Left lung (tissue), 10 donors: ENCODE measurements around the gene SLC9A7. TPM values are rescaled to one million over a fixed set of nuclear protein-coding genes. Genes with fewer than 3 reads are reported as not detected.

ENCODE experiments used
- ATAC-seq: fragments of 200-7000 bp; cut with Tn5 transposase; one replicate; pipeline ENCODE4 v1.9.1; 2020; ENCODE audit warnings: moderate library complexity
- DNase-seq, 4 donors: peaks; one replicate each; pipeline ENCODE4 v3.0.0-alpha.2; 2013 to 2020
- H3K27ac ChIP-seq, 2 donors: fragments of 200-600 bp; sonication (generic) in 1 of 2; one replicate each; pipeline versions ENCODE4 v1.5.0 to v1.8.0; 2020 to 2021
- H3K27me3 ChIP-seq, 2 donors: fragments of 200-600 bp; sonication (generic) in 1 of 2; one replicate each; pipeline versions ENCODE4 v1.5.0 to v1.8.0; 2020 to 2021
- H3K36me3 ChIP-seq, 2 donors: fragments of 200-600 bp; sonication (generic) in 1 of 2; one replicate each; pipeline versions ENCODE4 v1.5.0 to v1.8.0; 2020 to 2021
- H3K4me1 ChIP-seq, 2 donors: fragments of 200-600 bp; one replicate each; pipeline ENCODE4 v1.8.0; 2021
- H3K4me3 ChIP-seq, 2 donors: fragments of 200-600 bp; sonication (generic) in 1 of 2; one replicate each; pipeline versions ENCODE4 v1.5.0 to v1.8.0; 2020 to 2021; ENCODE audit warnings: mild to moderate bottlenecking in 1 of 2
- H3K9me3 ChIP-seq, 2 donors: fragments of 200-600 bp; sonication (generic) in 1 of 2; one replicate each; pipeline versions ENCODE4 v1.5.0 to v1.8.0; 2020 to 2021
- intact Hi-C, 2 donors: fragments of 100-400 bp; cut with DNase I; formaldehyde crosslinking; loops; one replicate each; pipeline versions ENCODE4 v1.11.2 to v1.14.2; 2022
- polyA plus RNA-seq, 6 donors: library from polyadenylated mRNA; unstranded; fragments of 120-200 nt; gene quantifications; one replicate each; pipeline ENCODE4 v1.2.1, GENCODE V29; 2013; ENCODE audit not compliant: insufficient read length in 6 of 6
- total RNA-seq, 2 donors: library from RNA; stranded (reverse); fragmentation: NEBNext Ultra II Directional; extraction: Animal tissue kit (Norgen Biotek cat#: 25700); gene quantifications; one replicate each; pipeline ENCODE4 v1.2.1, GENCODE V29; 2021
- TF ChIP-seq, protein P1 (sequence below), 2 donors: fragments of 200-600 bp; sonication (generic) in 1 of 2; IDR thresholded peaks; one replicate each; pipeline versions ENCODE4 v1.5.0 to v1.8.0; 2021; ENCODE audit warnings: antibody characterized with exemption in 2 of 2
- donor health status: DM: no; HTN: yes; CAD: no.
- donor health status: DM: no; HTN: no; CAD: no.

Gene SLC9A7
- total and polyA plus RNA-seq, 8 donors, result 2.3 to 10.5 (median 3.2) TPM

DNA sequence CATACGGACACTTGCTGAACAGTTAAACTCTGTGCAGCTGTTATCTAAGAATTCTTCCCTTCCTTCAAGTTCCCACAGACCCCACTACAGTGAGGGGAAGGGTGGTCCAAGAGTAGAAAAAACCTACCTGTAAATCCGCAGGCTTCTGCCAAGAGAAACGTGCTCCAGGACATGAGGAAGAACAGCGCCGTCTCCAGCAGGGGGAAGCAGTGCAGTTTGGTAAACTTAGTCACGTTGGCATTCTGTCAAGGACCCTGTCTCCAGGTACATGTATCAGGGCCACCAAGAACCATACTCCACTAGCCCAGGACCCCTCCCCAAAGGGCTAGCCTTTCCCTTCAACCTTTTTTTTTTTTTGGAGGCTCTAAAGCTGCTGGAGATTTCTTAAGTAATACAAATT lies 105.4 kb downstream of the SLC9A7 start:
- DNase-seq, result no peak
- H3K27ac ChIP-seq, result no peak overlapping the region
- intact Hi-C loops, result no loop called here
- ATAC-seq, result no peak
- H3K27me3 ChIP-seq, result no peaks in the 10 kb centered on the region
- H3K4me1 ChIP-seq, result peaks cover 4 to 16% of the 10 kb centered on the region in 2 donors
- H3K9me3 ChIP-seq, result no peaks in the 10 kb centered on the region
- TF ChIP-seq, protein P1, sequence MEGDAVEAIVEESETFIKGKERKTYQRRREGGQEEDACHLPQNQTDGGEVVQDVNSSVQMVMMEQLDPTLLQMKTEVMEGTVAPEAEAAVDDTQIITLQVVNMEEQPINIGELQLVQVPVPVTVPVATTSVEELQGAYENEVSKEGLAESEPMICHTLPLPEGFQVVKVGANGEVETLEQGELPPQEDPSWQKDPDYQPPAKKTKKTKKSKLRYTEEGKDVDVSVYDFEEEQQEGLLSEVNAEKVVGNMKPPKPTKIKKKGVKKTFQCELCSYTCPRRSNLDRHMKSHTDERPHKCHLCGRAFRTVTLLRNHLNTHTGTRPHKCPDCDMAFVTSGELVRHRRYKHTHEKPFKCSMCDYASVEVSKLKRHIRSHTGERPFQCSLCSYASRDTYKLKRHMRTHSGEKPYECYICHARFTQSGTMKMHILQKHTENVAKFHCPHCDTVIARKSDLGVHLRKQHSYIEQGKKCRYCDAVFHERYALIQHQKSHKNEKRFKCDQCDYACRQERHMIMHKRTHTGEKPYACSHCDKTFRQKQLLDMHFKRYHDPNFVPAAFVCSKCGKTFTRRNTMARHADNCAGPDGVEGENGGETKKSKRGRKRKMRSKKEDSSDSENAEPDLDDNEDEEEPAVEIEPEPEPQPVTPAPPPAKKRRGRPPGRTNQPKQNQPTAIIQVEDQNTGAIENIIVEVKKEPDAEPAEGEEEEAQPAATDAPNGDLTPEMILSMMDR (IDR thresholded peaks at IDR 0.05), result peak in 1 of 2 donors; percentile 12
- H3K36me3 ChIP-seq, result no peaks in the 10 kb centered on the region
- H3K4me3 ChIP-seq, result no peak overlapping the region

DNA sequence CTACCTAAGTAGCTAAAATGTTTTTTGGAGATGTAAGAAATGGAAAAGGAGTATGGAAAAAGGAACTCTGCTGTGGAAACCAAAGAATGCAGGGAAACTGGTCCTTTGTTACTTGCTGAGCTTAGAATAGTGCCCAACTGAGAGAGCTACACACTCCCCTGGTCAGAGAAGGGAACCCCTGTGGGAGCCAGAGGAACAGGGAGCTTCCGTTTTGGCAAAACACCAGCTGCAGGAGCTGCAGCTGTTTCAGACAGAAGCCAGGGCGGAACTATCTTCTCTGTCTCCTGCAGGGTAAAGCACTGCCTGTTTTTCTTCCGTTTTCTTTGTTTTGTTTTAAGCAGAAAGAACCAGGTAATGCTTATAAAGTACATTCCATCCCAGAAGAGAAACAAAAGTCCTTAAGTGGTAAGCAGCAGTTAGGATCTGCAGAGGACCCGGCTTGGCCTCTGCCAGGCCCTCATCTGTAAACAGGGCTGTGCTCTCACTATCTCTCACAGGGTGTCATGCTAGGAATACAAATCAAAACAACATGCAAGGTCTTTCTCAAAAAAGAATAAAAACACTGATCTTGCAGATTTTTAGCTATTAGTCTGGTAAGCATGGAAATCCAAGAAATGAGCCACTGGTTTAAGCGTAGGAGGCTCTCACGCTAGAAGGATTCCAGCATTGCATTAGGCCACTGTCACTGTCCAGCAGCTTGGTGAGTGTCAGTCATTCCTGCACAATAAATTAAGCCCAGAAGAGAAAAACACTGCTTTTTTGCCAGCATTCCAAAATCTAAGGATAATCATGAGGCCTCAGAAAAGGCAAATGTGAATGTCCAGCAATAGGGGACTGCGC lies 109.3 kb downstream of the SLC9A7 start:
- intact Hi-C loops, result no loop called here
- TF ChIP-seq, protein P1 (IDR thresholded peaks at IDR 0.05), result no peak
- Histone ChIP-seq H3K27ac (peak overlapping the region in 1 of 2 donors; percentile 76), H3K4me1 (peaks cover 4 to 16% of the 10 kb centered on the region in 2 donors), H3K27me3 (no peaks in the 10 kb centered on the region), H3K9me3 (no peaks in the 10 kb centered on the region), H3K36me3 (no peaks in the 10 kb centered on the region), H3K4me3 (no peak overlapping the region)
- peak in 2 of 4 donors; percentile 43 to 46 for DNase-seq
- ATAC-seq, result no peak

DNA sequence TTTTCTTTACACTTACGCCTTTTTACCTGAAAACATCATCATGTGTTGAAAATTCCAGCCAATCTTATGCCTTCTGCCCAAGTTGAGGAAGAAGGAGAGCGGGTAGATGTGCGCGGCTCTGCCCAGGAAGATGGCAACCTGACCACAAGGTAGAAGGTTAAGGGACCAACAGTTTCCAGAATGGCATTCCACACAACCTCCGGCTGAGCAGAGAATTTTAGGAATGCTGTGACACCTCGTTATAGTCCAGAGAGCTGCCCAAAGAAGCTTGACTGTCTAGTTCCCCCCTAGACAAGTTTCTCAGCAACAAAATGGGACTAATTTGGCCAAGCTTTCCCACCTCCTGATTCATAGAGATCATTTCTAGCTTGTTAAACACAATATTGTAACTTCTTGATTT lies 110.3 kb downstream of the SLC9A7 start:
- Histone ChIP-seq H3K27ac (no peak overlapping the region), H3K27me3 (no peaks in the 10 kb centered on the region), H3K9me3 (no peaks in the 10 kb centered on the region), H3K4me1 (peaks cover 4 to 16% of the 10 kb centered on the region in 2 donors), H3K36me3 (no peaks in the 10 kb centered on the region), H3K4me3 (no peak overlapping the region)
- DNase-seq (no peak), ATAC-seq (no peak)
- intact Hi-C loops, result no loop called here
- TF ChIP-seq, protein P1 (IDR thresholded peaks at IDR 0.05), result no peak

DNA sequence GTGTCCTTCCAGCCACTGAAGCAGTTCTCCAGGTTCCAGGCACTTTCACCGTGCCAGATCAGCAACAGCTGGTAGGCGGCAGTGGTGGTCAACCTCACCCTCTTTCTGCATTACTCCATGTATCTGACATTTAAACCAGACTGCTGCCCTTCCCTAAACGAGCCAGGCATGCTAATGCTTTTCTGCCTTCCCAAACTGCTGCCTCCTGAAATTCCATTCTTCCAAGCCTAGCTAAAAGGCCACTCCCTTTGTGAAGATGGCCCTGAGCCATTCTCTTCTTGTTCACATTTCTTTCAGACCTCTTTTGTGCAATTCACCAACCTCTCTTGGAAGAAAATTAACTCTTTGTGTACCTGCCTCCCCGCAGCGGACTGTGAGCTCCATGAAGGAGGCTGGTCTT lies 111.7 kb downstream of the SLC9A7 start:
- TF ChIP-seq, protein P1 (IDR thresholded peaks at IDR 0.05), result no peak
- Histone ChIP-seq H3K36me3 (no peaks in the 10 kb centered on the region), H3K27ac (no peak overlapping the region), H3K9me3 (no peaks in the 10 kb centered on the region), H3K27me3 (no peaks in the 10 kb centered on the region), H3K4me3 (no peak overlapping the region), H3K4me1 (peaks cover 4 to 16% of the 10 kb centered on the region in 2 donors)
- no peak for DNase-seq
- ATAC-seq, result no peak
- intact Hi-C loops, result no loop called here

DNA sequence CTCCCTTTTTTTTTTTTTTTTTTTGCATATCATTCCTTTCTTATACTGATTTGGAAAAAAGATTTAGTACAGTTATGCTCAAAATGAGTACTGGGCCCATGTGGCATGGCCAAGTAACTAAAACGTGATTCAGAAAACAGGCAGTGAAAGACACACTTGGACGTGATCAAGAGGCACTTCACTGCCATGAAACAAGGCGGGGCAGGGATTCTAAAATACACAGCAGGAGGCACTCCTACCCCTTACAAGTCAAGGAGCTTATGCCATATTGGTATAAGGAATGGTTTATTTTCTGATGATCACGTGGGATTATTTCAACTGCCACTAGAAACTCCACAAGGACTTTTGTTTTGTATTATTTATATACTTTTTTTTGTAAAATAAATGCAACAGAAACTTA lies 113.3 kb downstream of the SLC9A7 start:
- Histone ChIP-seq H3K4me3 (no peak overlapping the region), H3K27me3 (no peaks in the 10 kb centered on the region), H3K4me1 (peaks cover 4 to 16% of the 10 kb centered on the region in 2 donors), H3K9me3 (no peaks in the 10 kb centered on the region), H3K36me3 (no peaks in the 10 kb centered on the region), H3K27ac (no peak overlapping the region)
- TF ChIP-seq, protein P1 (IDR thresholded peaks at IDR 0.05), result no peak
- intact Hi-C loops, result no loop called here
- DNase-seq, result peak in 2 of 4 donors; percentile 46 to 50
- peak; percentile 80 for ATAC-seq
